GM21390 (cell line): ENCODE measurements around the gene BCKDHA.
"Not testable (repeated sequence)": the region's sequence is repeated elsewhere in the genome, so short reads cannot be mapped to it uniquely, and the experiment has no call there.

ENCODE experiments used
- ATAC-seq: cut with Tn5 transposase; IDR thresholded peaks from one replicate; pipeline ENCODE4 v1.9.1; 2021; ENCODE audit not compliant: unreplicated experiment

Gene BCKDHA

DNA sequence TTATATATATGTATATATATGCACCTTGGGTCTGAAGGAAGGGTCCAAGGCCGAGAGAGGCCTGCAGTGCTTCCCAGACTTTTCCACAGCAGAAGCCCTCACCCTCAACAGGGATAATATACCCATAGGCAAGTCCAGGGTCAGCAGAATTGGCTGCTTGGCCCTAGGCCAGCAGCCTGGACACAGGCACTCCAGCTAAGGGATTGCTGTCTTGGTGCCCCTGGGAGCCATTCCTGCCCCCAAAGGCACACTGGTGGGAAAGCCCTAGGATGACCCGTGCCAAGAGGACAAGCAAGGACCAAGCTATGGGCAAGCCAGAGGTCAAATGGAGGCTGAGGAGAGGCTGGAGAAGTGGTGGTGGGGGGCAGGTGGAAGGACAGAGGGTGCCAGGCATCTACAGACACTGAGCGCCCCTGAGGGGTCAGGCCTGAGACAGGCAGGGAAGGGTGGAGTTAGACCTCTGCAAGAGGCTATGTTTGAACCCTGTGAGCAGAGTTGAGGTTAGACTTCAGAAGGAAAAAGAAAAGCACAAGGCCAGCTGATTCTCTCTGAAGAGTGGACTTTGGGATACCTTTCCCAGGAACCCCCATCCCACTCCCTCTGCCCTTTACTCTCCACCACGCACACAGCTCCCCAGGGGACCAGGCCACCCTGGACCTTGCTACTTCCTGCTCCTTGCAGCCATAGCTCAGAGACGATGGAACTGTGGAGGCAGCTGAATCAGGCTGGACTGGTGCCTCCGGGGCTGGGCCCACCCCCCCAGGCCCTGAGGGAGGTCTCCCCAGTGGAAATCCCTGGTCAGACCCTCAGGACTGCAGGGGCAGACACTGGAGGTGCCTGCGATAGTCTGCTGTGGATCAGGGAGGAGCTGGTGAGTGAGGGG is 45.1 kb downstream of the BCKDHA start, which contains the start of gene ERICH4:
TSS of gene ERICH4 (plus strand) at position 684 of the 883 bp plus-strand sequence. CDS start at position 698, 14 bp downstream.
- ATAC-seq: no peak

DNA sequence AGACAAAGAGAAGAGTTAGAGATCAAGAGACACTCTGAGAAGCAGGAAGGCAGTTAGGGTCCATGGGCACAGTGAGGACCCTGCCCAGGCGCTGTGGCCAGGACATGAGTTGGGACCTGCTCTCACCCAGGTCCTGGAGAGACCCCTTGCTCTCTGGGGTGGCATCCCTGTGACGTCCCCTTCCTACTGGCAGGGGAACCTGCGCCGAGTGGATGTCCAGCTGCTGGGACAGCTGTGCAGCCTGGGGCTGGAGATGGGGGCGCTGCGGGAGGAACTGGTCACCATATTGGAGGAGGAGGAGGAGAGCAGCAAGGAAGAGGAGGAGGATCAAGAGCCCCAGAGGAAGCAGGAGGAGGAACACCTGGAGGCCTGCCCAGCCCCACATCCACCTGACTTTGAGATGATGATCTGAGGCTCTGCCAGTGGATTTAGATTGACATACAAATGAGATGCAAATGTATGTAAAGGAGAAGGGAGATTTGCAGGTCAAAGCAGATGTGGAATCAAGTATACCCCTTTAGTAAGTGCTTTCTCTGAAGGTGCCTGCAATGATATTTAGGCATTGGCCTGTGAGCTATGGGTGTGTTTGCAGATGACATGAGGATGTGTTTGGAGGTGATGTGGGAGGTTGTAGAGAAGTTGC is 46.3 kb downstream of the BCKDHA start:
- no peak for ATAC-seq

DNA sequence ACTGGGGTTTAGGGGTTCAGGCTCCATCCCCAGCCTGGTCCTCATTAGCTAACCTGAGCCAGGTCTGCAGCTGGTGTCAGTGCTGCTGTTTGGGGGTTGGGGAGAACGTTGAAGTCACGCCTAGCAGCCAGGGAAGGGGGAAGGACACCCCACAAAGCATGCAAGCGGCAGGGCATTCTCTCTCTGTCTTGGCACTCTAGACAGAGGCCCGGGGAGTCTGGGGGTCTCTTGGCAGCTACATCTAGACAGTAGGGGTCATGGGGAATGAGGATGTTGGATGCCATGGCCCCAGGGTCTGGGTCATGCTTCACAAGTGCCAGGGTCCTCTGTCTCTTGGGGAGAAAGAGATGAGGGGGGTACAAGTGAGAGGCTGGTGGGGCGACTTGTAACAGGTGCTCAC is 48.0 kb downstream of the BCKDHA start:
- ATAC-seq: no peak

GRCh38 chr19:41447732-41448332 is 50.2 kb downstream of the BCKDHA start:
- no peak for ATAC-seq

DNA sequence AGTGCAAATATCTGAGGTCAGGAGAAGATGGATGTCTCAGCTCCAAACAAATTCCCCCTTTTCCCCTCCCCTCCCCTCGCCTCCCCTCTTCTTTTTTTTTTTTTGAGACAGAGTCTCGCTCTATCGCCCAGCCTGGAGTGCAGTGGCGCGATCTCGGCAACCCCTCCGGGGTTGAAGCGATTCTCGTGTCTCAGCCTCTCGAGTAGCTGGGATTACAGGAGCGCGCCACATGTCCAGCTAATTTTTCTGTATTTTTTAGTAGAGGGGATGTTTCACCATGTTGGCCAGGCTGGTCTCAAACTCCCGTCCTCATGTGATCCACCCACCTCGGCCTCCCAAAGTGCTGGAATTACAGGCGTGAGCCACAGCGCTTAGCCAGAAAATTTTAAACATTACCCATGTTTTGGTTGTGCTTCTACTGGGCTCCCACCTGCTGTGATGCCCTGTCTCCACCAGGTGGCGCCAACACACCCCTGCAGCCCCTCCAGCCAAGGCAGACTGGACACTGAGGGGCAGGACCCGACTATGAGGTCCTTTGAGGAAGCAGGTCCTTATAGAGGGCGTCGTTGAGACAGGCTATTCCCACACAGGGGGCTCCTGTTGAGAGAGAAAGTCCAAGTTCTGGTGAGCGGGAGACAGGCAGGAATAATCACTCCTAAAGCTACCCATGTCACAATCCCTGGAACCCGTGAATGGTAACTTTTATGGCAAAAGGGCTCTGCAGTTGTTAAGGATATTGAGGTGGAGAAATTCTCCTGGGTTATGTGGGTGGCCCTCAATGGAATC is 51.7 kb downstream of the BCKDHA start:
- no peak for ATAC-seq

GRCh38 chr19:41449865-41450178 is 52.2 kb downstream of the BCKDHA start:
- no peak for ATAC-seq

DNA sequence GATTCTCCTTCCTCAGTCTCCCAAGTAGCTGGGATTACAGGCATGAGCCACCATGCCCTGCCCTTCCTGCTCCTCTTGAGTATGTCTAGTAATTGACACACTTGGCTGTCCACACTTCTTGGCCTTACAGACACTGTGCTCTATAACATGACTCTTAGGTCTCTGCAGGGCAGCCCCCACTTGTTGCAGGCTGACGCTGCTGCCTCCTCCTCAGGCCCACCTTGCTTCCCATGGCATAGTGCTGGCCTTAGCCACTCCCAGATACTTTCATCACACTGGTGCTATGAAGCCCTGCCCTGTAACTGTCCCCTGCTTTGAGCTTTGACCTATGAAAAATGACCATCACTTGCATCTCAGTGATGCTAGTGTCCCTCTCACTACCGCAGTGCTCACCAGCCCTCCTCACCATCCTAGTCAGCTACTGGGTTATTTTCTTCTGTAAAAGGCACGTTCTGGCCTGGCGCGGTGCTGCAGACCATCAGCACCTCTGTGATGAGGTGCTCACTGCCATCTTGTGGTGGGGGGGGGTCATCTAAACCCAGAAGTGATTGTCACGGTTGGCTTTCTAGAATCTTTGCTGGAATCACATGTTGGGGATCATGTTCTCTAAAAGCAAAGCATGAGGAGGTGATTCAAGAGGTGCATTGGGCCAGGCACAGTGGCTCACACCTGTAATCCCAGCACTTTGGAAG is 55.1 kb downstream of the BCKDHA start:
- ATAC-seq: no peak

DNA sequence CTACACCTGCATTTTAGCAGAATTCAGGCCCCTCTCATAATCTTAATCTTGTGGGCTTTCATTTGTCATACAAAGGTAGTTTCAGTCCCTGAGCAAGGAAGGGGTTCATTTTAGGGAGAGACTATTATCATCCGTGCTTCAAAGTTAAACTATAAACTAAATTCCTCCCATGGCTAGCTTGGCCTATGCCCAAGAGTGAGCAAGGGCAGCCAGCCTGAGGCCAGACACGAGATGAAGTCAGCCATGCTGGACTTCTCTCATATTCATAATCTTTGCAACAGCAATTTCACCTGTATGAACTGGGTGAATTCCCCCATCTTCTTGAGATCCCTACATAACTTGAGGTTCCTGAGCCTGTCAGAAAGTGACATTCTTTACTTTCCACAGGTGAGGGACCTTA is 58.3 kb downstream of the BCKDHA start:
- ATAC-seq: no peak

DNA sequence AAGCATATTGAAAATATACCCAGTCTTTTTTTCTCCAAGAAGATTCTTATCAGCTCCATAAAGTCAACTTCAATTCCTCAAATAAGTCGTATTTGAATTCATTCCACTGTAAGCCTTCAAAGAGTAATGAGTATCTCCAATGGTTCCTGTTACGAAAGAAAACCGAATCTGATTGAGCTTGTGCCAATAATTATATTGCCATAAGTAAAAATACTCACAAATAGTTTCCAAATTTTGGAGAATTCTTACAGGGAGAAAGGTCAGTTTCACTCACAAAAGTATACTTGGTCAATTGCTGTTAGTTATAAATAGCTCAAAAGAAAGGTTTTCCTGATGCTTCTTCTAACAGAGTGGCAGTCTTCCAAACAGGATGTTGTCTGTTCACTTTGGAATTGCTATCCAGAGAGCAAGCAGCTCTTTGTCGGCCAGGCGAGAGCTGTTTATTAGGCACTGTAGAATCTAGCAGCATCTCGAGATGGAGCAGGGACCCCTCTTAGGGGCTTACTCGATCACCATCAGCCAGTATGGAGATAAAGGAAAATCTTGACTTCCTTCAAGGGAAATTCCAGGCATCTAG is 58.8 kb downstream of the BCKDHA start:
- ATAC-seq: no peak

DNA sequence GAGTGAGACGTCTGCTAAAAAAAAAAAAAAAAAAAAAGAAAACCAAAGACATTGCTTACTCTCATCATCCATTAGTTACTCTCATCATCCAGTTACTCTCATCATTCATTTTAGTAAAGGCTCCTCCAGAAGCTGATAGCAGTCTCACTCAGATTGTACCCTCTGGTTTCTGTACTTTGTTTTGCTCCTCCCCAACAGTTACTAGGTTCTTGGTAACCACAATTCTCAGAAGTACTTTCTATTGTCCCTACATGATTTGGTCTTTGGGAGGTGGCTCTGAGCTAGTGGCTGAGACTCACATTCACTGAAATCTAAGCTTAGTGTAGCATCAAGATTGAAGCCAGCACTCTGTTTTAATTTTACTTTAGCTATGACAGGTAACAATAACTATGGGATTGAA is 59.6 kb downstream of the BCKDHA start:
- ATAC-seq: peak; percentile 66

- ATAC-seq: no peak
Observed at GRCh38 chr19:41462497-41462896, 64.9 kb downstream of the BCKDHA start.

- ATAC-seq: not testable (repeated sequence)
Observed at GRCh38 chr19:41463257-41464256, 65.9 kb downstream of the BCKDHA start.
